ENCODE measurements around the gene CGNL1. TPM values are rescaled to one million over a fixed set of nuclear protein-coding genes. Genes with fewer than 3 reads are reported as not detected.

CGNL1 gene
- total RNA-seq, 2 donors from 2014 or later = 82.6 to 98.0 TPM

GRCh38 chr15:57393061-57393460 lies 16.8 kb downstream of the CGNL1 start:
- Histone ChIP-seq H3K36me3 (ENCODE audit: control insufficient read depth, insufficient read depth, low read length) (peaks cover 19% of the 10 kb centered on the region), H3K27me3 (ENCODE audit: control insufficient read depth, insufficient read depth, low read length, poor library complexity, severe bottlenecking) (no peaks in the 10 kb centered on the region), H3K9ac (ENCODE audit: extremely low read depth, low read length, poor library complexity, severe bottlenecking) (no peak overlapping the region), H3K9me3 (ENCODE audit: control insufficient read depth, low read length) (no peaks in the 10 kb centered on the region), H3K4me1 (ENCODE audit: control insufficient read depth, insufficient read depth, low read length) (peaks cover 18% of the 10 kb centered on the region), H3K27ac (ENCODE audit: low read depth, low read length) (peak overlapping the region; percentile 26), H3K4me3 (ENCODE audit: low read length) (no peak overlapping the region)
- H3K27me3 Mint-ChIP-seq (ENCODE audit: insufficient read depth) = no peaks in the 10 kb centered on the region
- TF ChIP-seq CTCF (conservative IDR thresholded peaks at IDR 0.05) = no peak
- peak; percentile 2 for DNase-seq
- H3K36me3 Mint-ChIP-seq (ENCODE audit: low read depth) = peaks cover 33% of the 10 kb centered on the region
- 97 to 100% methylated on average over 1 to 2 of the region's 2 CpGs for WGBS, 2 experiments (ENCODE audit: insufficient coverage in 1 of 2, insufficient read length in 1 of 2)
- peaks cover 41% of the 10 kb centered on the region for H3K4me1 Mint-ChIP-seq
- H3K27ac Mint-ChIP-seq = no peak overlapping the region
- H3K9me3 Mint-ChIP-seq = no peaks in the 10 kb centered on the region
- H3K4me3 Mint-ChIP-seq = no peak overlapping the region

GRCh38 chr15:57395292-57395691 lies 19.0 kb downstream of the CGNL1 start:
- Mint-ChIP-seq H3K4me1 (peaks cover 45% of the 10 kb centered on the region), H3K27me3 (ENCODE audit: insufficient read depth) (no peaks in the 10 kb centered on the region), H3K27ac (peak overlapping the region; percentile 37), H3K9me3 (no peaks in the 10 kb centered on the region), H3K4me3 (no peak overlapping the region), H3K36me3 (ENCODE audit: low read depth) (peaks cover 26% of the 10 kb centered on the region)
- H3K4me1 ChIP-seq (ENCODE audit: control insufficient read depth, insufficient read depth, low read length) = peaks cover 13% of the 10 kb centered on the region
- no peaks in the 10 kb centered on the region for H3K27me3 ChIP-seq (ENCODE audit: control insufficient read depth, insufficient read depth, low read length, poor library complexity, severe bottlenecking)
- H3K36me3 ChIP-seq (ENCODE audit: control insufficient read depth, insufficient read depth, low read length) = peaks cover 23% of the 10 kb centered on the region
- no peak for TF ChIP-seq CTCF (conservative IDR thresholded peaks at IDR 0.05)
- DNase-seq = peak; percentile 41
- H3K27ac ChIP-seq (ENCODE audit: low read depth, low read length) = no peak overlapping the region
- H3K4me3 ChIP-seq (ENCODE audit: low read length) = no peak overlapping the region
- H3K9me3 ChIP-seq (ENCODE audit: control insufficient read depth, low read length) = no peaks in the 10 kb centered on the region
- 81 to 86% methylated on average over 5 to 6 of the region's 6 CpGs for WGBS, 2 experiments (ENCODE audit: insufficient coverage in 1 of 2, insufficient read length in 1 of 2)
- no peak overlapping the region for H3K9ac ChIP-seq (ENCODE audit: extremely low read depth, low read length, poor library complexity, severe bottlenecking)

GRCh38 chr15:57398336-57398735 lies 22.0 kb downstream of the CGNL1 start:
- peak overlapping the region; percentile 85 for H3K27ac Mint-ChIP-seq
- no peak overlapping the region for H3K27ac ChIP-seq (ENCODE audit: low read depth, low read length)
- H3K9me3 Mint-ChIP-seq = peaks cover 6% of the 10 kb centered on the region
- peak overlapping the region; percentile 63 for H3K4me3 ChIP-seq (ENCODE audit: low read length)
- H3K4me3 Mint-ChIP-seq = peak overlapping the region; percentile 16
- H3K36me3 Mint-ChIP-seq (ENCODE audit: low read depth) = peaks cover 34% of the 10 kb centered on the region
- no peak overlapping the region for H3K9ac ChIP-seq (ENCODE audit: extremely low read depth, low read length, poor library complexity, severe bottlenecking)
- WGBS, 2 experiments (ENCODE audit: insufficient coverage in 1 of 2, insufficient read length in 1 of 2) = 69 to 76% methylated on average over 4 to 6 of the region's 6 CpGs
- H3K27me3 ChIP-seq (ENCODE audit: control insufficient read depth, insufficient read depth, low read length, poor library complexity, severe bottlenecking) = no peaks in the 10 kb centered on the region
- peaks cover 14% of the 10 kb centered on the region for H3K4me1 ChIP-seq (ENCODE audit: control insufficient read depth, insufficient read depth, low read length)
- peaks cover 33% of the 10 kb centered on the region for H3K36me3 ChIP-seq (ENCODE audit: control insufficient read depth, insufficient read depth, low read length)
- H3K9me3 ChIP-seq (ENCODE audit: control insufficient read depth, low read length) = peaks cover 14% of the 10 kb centered on the region
- no peak for TF ChIP-seq CTCF (conservative IDR thresholded peaks at IDR 0.05)
- H3K27me3 Mint-ChIP-seq (ENCODE audit: insufficient read depth) = no peaks in the 10 kb centered on the region
- DNase-seq = peak; percentile 39
- H3K4me1 Mint-ChIP-seq = peaks cover 32% of the 10 kb centered on the region

All from endodermal cell (in vitro differentiated cells).